ENCODE measurements around the gene FBXW9. TPM values are rescaled to one million over a fixed set of nuclear protein-coding genes. Genes with fewer than 3 reads are reported as not detected.

Gene FBXW9
- 6.7 and 7.1 TPM in 2 replicates for total RNA-seq (2022)
- Bru-seq, nascent RNA: percentile 48 among the genes with signal in this experiment
- BruChase-seq, experiment 1, labeled RNA remaining after a 6-hour chase: percentile 51 among the genes with signal in this experiment
- BruChase-seq, experiment 2, labeled RNA remaining after a 2-hour chase: percentile 49 among the genes with signal in this experiment
- long read RNA-seq, transcript FBXW9-201 (10 exons, 1,738 nt): major isoform, 13 of 17 reads
- long read RNA-seq, partial matches to known transcripts: 0 of 17 reads
- long read RNA-seq, other reads (novel, unspliced or antisense): 4 of 17 reads

- Mint-ChIP-seq H3K27me3 (ENCODE audit: unreplicated experiment) (no peaks in the 10 kb centered on the region), H3K4me3 (ENCODE audit: low read depth, unreplicated experiment) (peak within 1 kb of the TSS; percentile 70), H3K27ac (ENCODE audit: unreplicated experiment) (peak within 1 kb of the TSS; percentile 68), H3K36me3 (ENCODE audit: insufficient read depth, unreplicated experiment) (peaks cover 30% of the 10 kb centered on the region), H3K4me1 (ENCODE audit: low read depth, unreplicated experiment) (no peaks in the 10 kb centered on the region), H3K9me3 (ENCODE audit: low read depth, unreplicated experiment) (no peaks in the 10 kb centered on the region)
- no peak for TF ChIP-seq CTCF (IDR thresholded peaks at IDR 0.05; ENCODE audit: unreplicated experiment)
- intact Hi-C loops (cut with micrococcal nuclease; ENCODE audit: unreplicated experiment): no loop called here
- CTCF ChIA-PET: no interaction called here
- TSS peak; percentile 96 for BruUV-seq (replicated peaks)
- DNase-seq: peak; percentile 90
Measured at GRCh38 chr19:12696366-12697335, at the start of gene FBXW9. FBXW9 (minus strand) TSS chr19:12696631; CDS start chr19:12696581, 50 bp downstream.

- CTCF ChIA-PET: no interaction called here
- no TSS peak for BruUV-seq (replicated peaks)
- Mint-ChIP-seq H3K4me3 (ENCODE audit: low read depth, unreplicated experiment) (no peak overlapping the region), H3K36me3 (ENCODE audit: insufficient read depth, unreplicated experiment) (peaks cover 44% of the 10 kb centered on the region), H3K4me1 (ENCODE audit: low read depth, unreplicated experiment) (peaks cover 10% of the 10 kb centered on the region), H3K27me3 (ENCODE audit: unreplicated experiment) (peaks cover 13% of the 10 kb centered on the region), H3K9me3 (ENCODE audit: low read depth, unreplicated experiment) (peaks cover 3% of the 10 kb centered on the region), H3K27ac (ENCODE audit: unreplicated experiment) (no peak overlapping the region)
- intact Hi-C loops (cut with micrococcal nuclease; ENCODE audit: unreplicated experiment): no loop called here
- DNase-seq: no peak
- no peak for TF ChIP-seq CTCF (IDR thresholded peaks at IDR 0.05; ENCODE audit: unreplicated experiment)
Measured at GRCh38 chr19:12745166-12745897, 48.9 kb upstream of the FBXW9 start.

GRCh38 chr19:12737835-12738351 lies 41.5 kb upstream of the FBXW9 start:
- Mint-ChIP-seq H3K27me3 (ENCODE audit: unreplicated experiment) (no peaks in the 10 kb centered on the region), H3K4me1 (ENCODE audit: low read depth, unreplicated experiment) (peaks cover 15% of the 10 kb centered on the region), H3K4me3 (ENCODE audit: low read depth, unreplicated experiment) (peak overlapping the region; percentile 90), H3K27ac (ENCODE audit: unreplicated experiment) (peak overlapping the region; percentile 95), H3K9me3 (ENCODE audit: low read depth, unreplicated experiment) (no peaks in the 10 kb centered on the region), H3K36me3 (ENCODE audit: insufficient read depth, unreplicated experiment) (peaks cover 68% of the 10 kb centered on the region)
- intact Hi-C loops (cut with micrococcal nuclease; ENCODE audit: unreplicated experiment): no loop called here
- TSS peak; percentile 35 for BruUV-seq (replicated peaks)
- TF ChIP-seq CTCF (IDR thresholded peaks at IDR 0.05; ENCODE audit: unreplicated experiment): no peak
- no peak for DNase-seq
- CTCF ChIA-PET: no interaction called here

All from Calu3 (cell line).